GM12878 (cell line): Measurements from ENCODE around the gene PRMT3. TPM values are rescaled to one million over a fixed set of nuclear protein-coding genes. Genes with fewer than 3 reads are reported as not detected.

Experiments
- ATAC-seq: fragments of 200-7000 bp; cut with Tn5 transposase; 3 replicates; pipeline ENCODE4 v1.9.1; 2020; ENCODE audit warnings: mild to moderate bottlenecking, moderate library complexity
- BruUV-seq: library from RNA; stranded (reverse); fragments of 400-500 nt; replicated peaks from 2 replicates; lab custom pipeline; 2021; lab: Mats Ljungman, UMichigan
- CTCF ChIA-PET: fragments of 300-600 bp; sonication (Branson Sonifier 250); formaldehyde crosslinking; extraction: SDS; loops from one replicate; lab custom pipeline; 2021; ENCODE audit warnings: inconsistent platforms; lab: Yijun Ruan, JAX
- POLR2A ChIA-PET: fragments of 350-600 bp; formaldehyde crosslinking; extraction: SDS; loops from one replicate; lab custom pipeline; 2021; ENCODE audit warnings: inconsistent platforms; lab: Charles Lee
- RAD21 ChIA-PET: fragments of 300-600 bp; sonication (Branson Sonifier 250); formaldehyde crosslinking; loops from one replicate; lab custom pipeline; 2023; ENCODE audit warnings: antibody characterized with exemption; ENCODE audit not compliant: unreplicated experiment; lab: Charles Lee
- SMC1A ChIA-PET: fragments of 300-600 bp; sonication (Branson Sonifier 250); formaldehyde crosslinking; loops from one replicate; lab custom pipeline; 2023; ENCODE audit not compliant: unreplicated experiment, uncharacterized antibody; lab: Charles Lee
- DNase-seq: peaks from one replicate; pipeline ENCODE4 v3.0.0-alpha.2; 2011; ENCODE audit warnings: low read depth, low spot score
- FAIRE-seq: peaks from 3 replicates; lab custom pipeline; 2011; peaks lifted over from hg19 to GRCh38; lab: Jason Lieb, UNC
- H2AFZ ChIP-seq: 2 replicates; pipeline ENCODE4 v1.6.0; 2011; ENCODE audit warnings: low read depth, low read length, control low read depth; ENCODE audit not compliant: control insufficient read depth
- H3K27ac ChIP-seq: 2 replicates; pipeline ENCODE4 v1.5.1; 2011; ENCODE audit warnings: control low read depth; ENCODE audit not compliant: control insufficient read depth, insufficient read depth
- H3K27me3 ChIP-seq, 2 experiments: replicated peaks in 1 of 2; 2 replicates each; pipeline versions ENCODE4 v1.6.0 to v1.6.1; 2011; ENCODE audit warnings: low read length in 1 of 2; ENCODE audit not compliant: control insufficient read depth in 2 of 2, insufficient read depth in 2 of 2
- H3K36me3 ChIP-seq, 2 experiments: 2 replicates each; pipeline ENCODE4 v1.5.1; 2011; ENCODE audit warnings: low read length in 1 of 2; ENCODE audit not compliant: control insufficient read depth in 2 of 2, insufficient read depth in 2 of 2
- H3K4me1 ChIP-seq: 2 replicates; pipeline ENCODE4 v1.6.1; 2011; ENCODE audit warnings: mild to moderate bottlenecking, low read length, moderate library complexity, mixed read lengths; ENCODE audit not compliant: control insufficient read depth, insufficient read depth
- H3K4me2 ChIP-seq: 2 replicates; pipeline ENCODE4 v1.6.0; 2011; ENCODE audit warnings: control low read depth; ENCODE audit not compliant: control insufficient read depth, insufficient read depth
- H3K4me3 ChIP-seq: fragments of 200-600 bp; sonication (generic); 2 replicates; pipeline ENCODE4 v1.5.1; 2016
- H3K79me2 ChIP-seq: 2 replicates; pipeline ENCODE4 v1.6.0; 2011; ENCODE audit warnings: low read length; ENCODE audit not compliant: control insufficient read depth, insufficient read depth
- H3K9ac ChIP-seq: 2 replicates; pipeline ENCODE4 v1.8.0; 2011; ENCODE audit warnings: low read length, control low read depth, mixed read lengths; ENCODE audit not compliant: control insufficient read depth, insufficient read depth
- H3K9me3 ChIP-seq: replicated peaks from 3 replicates; pipeline ENCODE4 v1.5.1; 2011; ENCODE audit warnings: mild to moderate bottlenecking, low read length; ENCODE audit not compliant: control insufficient read depth, insufficient read depth
- H4K20me1 ChIP-seq: 2 replicates; pipeline ENCODE4 v1.6.0; 2011; ENCODE audit not compliant: control insufficient read depth, insufficient read depth
- ASH2L ChIP-seq: fragments of 300-600, 200-600 bp; sonication (generic); IDR thresholded peaks from 2 replicates; pipeline ENCODE4 v1.6.1; 2017; ENCODE audit warnings: low read depth, mild to moderate bottlenecking, borderline replicate concordance
- ATF2 ChIP-seq: IDR thresholded peaks from 2 replicates; pipeline ENCODE4 v1.6.1; 2012; ENCODE audit warnings: low read length, inconsistent platforms
- BHLHE40 ChIP-seq, 2 experiments: fragments of 450-650 bp in 1 of 2; IDR thresholded peaks; 2 replicates each; pipeline ENCODE4 v1.6.1; 2011 to 2017; ENCODE audit warnings: low read depth in 2 of 2, borderline replicate concordance in 1 of 2, improper control_type of control experiment in 1 of 2, low read length in 1 of 2, mild to moderate bottlenecking in 1 of 2
- CBX5 ChIP-seq: sonication (generic); IDR thresholded peaks from 2 replicates; pipeline ENCODE4 v1.6.1; 2016; ENCODE audit warnings: low read depth, moderate library complexity, mild to moderate bottlenecking, inconsistent platforms
- CREB1 ChIP-seq: IDR thresholded peaks from 2 replicates; pipeline ENCODE4 v1.6.1; 2012; ENCODE audit warnings: low read depth, mild to moderate bottlenecking, inconsistent platforms
- IRF4 ChIP-seq: IDR thresholded peaks from 2 replicates; pipeline ENCODE4 v1.6.1; 2011; ENCODE audit warnings: low read depth, low read length
- JUNB ChIP-seq: IDR thresholded peaks from 2 replicates; pipeline ENCODE4 v1.6.1; 2016; ENCODE audit warnings: antibody characterized with exemption, mild to moderate bottlenecking
- JUND ChIP-seq: IDR thresholded peaks from 2 replicates; pipeline ENCODE4 v1.6.1; 2012; ENCODE audit warnings: low read depth, mild to moderate bottlenecking, low read length, improper control_type of control experiment, moderate library complexity
- NR2C2 ChIP-seq: IDR thresholded peaks from 2 replicates; pipeline ENCODE4 v1.6.1; 2011; ENCODE audit warnings: borderline replicate concordance, low read depth; ENCODE audit not compliant: control insufficient read depth, insufficient read length
- POU2F2 ChIP-seq: IDR thresholded peaks from 3 replicates; pipeline ENCODE4 v1.6.1; 2011; ENCODE audit warnings: low read depth, mild to moderate bottlenecking, low read length, borderline replicate concordance
- SREBF2 ChIP-seq: IDR thresholded peaks from 2 replicates; pipeline ENCODE4 v1.6.1; 2012; ENCODE audit warnings: mild to moderate bottlenecking, low read length
- TARDBP ChIP-seq: IDR thresholded peaks from 2 replicates; pipeline ENCODE4 v1.6.1; 2016; ENCODE audit warnings: borderline replicate concordance
- WGBS: methylation state at CpG from one replicate; pipeline ENCODE4 v1.1.6; 2016; ENCODE audit warnings: low lambda C conversion rate; ENCODE audit not compliant: insufficient replicate concordance, insufficient coverage; ENCODE audit errors: missing lambda C conversion rate; 5-methylcytosine and 5-hydroxymethylcytosine counted together
- in situ Hi-C: fragments of 300-500 bp; cut with MboI; formaldehyde crosslinking; loops from 9 replicates; pipeline ENCODE4 v1.14.3; 2018; ENCODE audit warnings: mixed read lengths
- intact Hi-C: fragments of 100-400 bp; cut with micrococcal nuclease; formaldehyde crosslinking; loops from one replicate; pipeline ENCODE4 v1.14.2; 2022; ENCODE audit not compliant: unreplicated experiment
- polyA plus RNA-seq, 11 experiments: library from polyadenylated mRNA; depleted of rRNA in 4 of 11; unstranded in 6 of 11; stranded (reverse) in 5 of 11; fragments of >200 nt; fragmentation: Nextera tagmentation in 4 of 11; fragmentation: Illumina TruSeq in 1 of 11; extraction: Ambion mirVana in 4 of 11; extraction: Trizol in 1 of 11; gene quantifications; 1 replicate in 1 of 11; 2 replicates in 10 of 11; pipeline versions ENCODE4 v1.2.1 to v1.2.3, GENCODE V29; 2011 to 2016; ENCODE audit warnings: inconsistent platforms in 2 of 11, missing spikeins in 2 of 11, low read depth in 1 of 11
- total RNA-seq, 4 experiments: library from RNA; depleted of rRNA in 3 of 4; stranded (reverse); fragments of >200 nt in 3 of 4; fragmentation: Illumina TruSeq in 1 of 4; extraction: Trizol in 1 of 4; gene quantifications; 2 replicates each; pipeline versions ENCODE4 v1.2.1 to v1.2.3, GENCODE V29; 2013 to 2021
- TF ChIP-seq, protein P1 (sequence below): fragments of 450-650 bp; IDR thresholded peaks from 2 replicates; pipeline ENCODE4 v1.6.1; 2017; ENCODE audit warnings: antibody characterized with exemption, mild to moderate bottlenecking, moderate library complexity

Gene PRMT3
- total and polyA plus RNA-seq, 10 of the 15 experiments (the other 5 are each of a cell fraction or from before 2014, with no cell fraction given), result 13.9 to 52.1 (median 27.7) TPM

DNA sequence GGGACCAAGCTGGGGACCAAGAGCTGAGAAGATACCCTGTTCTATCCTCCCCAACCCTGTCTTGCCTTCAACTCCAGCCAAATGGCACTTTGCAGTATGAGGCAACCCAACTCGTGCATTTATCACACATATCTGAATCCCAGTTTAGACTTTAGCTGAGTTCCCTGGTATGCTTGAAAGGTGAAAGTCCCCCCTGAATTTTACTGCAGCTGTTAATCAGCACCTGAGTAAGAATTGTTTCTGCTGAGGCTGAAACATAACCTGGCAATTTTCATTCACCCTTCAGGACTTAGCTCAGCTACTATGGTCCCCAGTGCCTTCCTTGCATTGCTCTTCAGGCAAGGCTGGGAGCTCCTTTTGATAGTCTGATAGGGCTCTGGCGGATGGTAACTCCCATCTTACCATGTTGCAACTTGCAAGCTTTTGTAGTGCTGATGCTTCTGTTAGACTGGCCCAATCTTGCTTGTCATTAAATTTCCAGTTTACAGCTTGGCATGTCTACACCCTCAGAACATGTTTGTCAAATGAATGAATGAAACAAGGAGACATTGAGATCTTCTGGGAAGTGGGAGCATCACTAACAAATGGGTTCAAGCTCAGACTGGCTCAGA lies 147.9 kb downstream of the PRMT3 start:
- TF ChIP-seq BHLHE40 (IDR thresholded peaks at IDR 0.05; ENCODE audit: borderline replicate concordance in 1 of 2, low read depth in 2 of 2, low read length in 1 of 2) (no peak), ATF2 (no peak)
- no peak for DNase-seq
- Histone ChIP-seq H3K27me3 (no peaks in the 10 kb centered on the region; a peak in 1 of 4 replicates), H3K9ac (no peak overlapping the region), H3K79me2 (no peaks in the 10 kb centered on the region), H3K4me1 (peaks cover 3% of the 10 kb centered on the region), H4K20me1 (no peaks in the 10 kb centered on the region), H3K27ac (no peak overlapping the region), H3K4me2 (no peak overlapping the region), H3K9me3 (no peaks in the 10 kb centered on the region; the same call in 2 of the 3 replicates), H2AFZ (no peak overlapping the region), H3K36me3 (no peaks in the 10 kb centered on the region), H3K4me3 (no peak overlapping the region)
- POLR2A ChIA-PET, result no interaction called here
- ATAC-seq, result no peak
- no peak for FAIRE-seq
- no TSS peak for BruUV-seq
- WGBS, result 19% methylated on average over 2 of the region's 2 CpGs
- intact Hi-C loops, result no loop called here
- CTCF ChIA-PET, result interaction anchor here (1.1 kb wide), 1 partner anchor 138 kb away, joined by 3 read pairs; no protein-coding TSS in a partner anchor
- RAD21 ChIA-PET, result no interaction called here
- SMC1A ChIA-PET, result interaction anchor here (1.1 kb wide), 1 partner anchor 29 kb away, joined by 3 read pairs; no protein-coding TSS in a partner anchor
- in situ Hi-C loops, result no loop called here

DNA sequence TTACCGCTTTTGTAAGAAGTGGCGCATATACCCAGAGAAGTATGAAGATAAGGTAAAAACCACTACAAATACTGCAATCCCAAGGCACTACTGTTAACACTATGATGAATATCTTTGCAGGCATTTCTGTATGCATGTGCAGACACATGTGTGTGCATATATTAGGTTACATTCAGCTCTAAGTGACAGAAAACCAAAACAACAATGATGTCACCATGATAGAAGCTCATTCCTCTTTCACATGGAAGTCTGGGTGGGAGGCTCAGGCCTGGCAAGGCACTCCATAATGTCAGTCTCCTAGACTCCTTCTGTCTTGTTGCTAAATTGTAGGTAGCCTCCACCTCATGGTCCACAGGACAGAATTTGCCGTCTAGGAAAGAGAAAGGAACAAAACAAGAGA lies 148.8 kb downstream of the PRMT3 start:
- Histone ChIP-seq H3K9ac (no peak overlapping the region), H3K4me2 (no peak overlapping the region), H3K9me3 (no peaks in the 10 kb centered on the region; the same call in 2 of the 3 replicates), H3K4me1 (no peaks in the 10 kb centered on the region), H3K27me3 (no peaks in the 10 kb centered on the region; a peak in 1 of 4 replicates), H3K79me2 (no peaks in the 10 kb centered on the region), H3K36me3 (no peaks in the 10 kb centered on the region), H3K27ac (no peak overlapping the region), H2AFZ (no peak overlapping the region), H3K4me3 (no peak overlapping the region), H4K20me1 (no peaks in the 10 kb centered on the region)
- POLR2A ChIA-PET, result no interaction called here
- in situ Hi-C loops (no loop called here), intact Hi-C loops (no loop called here)
- RAD21 ChIA-PET, result no interaction called here
- ATAC-seq, result no peak
- no TSS peak for BruUV-seq
- DNase-seq, result no peak
- SMC1A ChIA-PET, result interaction anchor here (1.6 kb wide), 1 partner anchor 16 kb away, joined by 4 read pairs; no protein-coding TSS in a partner anchor
- FAIRE-seq, result no peak
- whole genome bisulfite sequencing, result 72% methylated on average over 3 of the region's 3 CpGs
- CTCF ChIA-PET, result no interaction called here
- TF ChIP-seq TARDBP, result no peak
- TF ChIP-seq JUND, result no peak
- no peak for TF ChIP-seq NR2C2
- no peak for TF ChIP-seq ASH2L
- TF ChIP-seq CREB1, result no peak
- TF ChIP-seq, protein P1, sequence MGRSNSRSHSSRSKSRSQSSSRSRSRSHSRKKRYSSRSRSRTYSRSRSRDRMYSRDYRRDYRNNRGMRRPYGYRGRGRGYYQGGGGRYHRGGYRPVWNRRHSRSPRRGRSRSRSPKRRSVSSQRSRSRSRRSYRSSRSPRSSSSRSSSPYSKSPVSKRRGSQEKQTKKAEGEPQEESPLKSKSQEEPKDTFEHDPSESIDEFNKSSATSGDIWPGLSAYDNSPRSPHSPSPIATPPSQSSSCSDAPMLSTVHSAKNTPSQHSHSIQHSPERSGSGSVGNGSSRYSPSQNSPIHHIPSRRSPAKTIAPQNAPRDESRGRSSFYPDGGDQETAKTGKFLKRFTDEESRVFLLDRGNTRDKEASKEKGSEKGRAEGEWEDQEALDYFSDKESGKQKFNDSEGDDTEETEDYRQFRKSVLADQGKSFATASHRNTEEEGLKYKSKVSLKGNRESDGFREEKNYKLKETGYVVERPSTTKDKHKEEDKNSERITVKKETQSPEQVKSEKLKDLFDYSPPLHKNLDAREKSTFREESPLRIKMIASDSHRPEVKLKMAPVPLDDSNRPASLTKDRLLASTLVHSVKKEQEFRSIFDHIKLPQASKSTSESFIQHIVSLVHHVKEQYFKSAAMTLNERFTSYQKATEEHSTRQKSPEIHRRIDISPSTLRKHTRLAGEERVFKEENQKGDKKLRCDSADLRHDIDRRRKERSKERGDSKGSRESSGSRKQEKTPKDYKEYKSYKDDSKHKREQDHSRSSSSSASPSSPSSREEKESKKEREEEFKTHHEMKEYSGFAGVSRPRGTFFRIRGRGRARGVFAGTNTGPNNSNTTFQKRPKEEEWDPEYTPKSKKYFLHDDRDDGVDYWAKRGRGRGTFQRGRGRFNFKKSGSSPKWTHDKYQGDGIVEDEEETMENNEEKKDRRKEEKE, result no peak
- no peak for TF ChIP-seq IRF4
- TF ChIP-seq CBX5, result no peak
- TF ChIP-seq JUNB, result no peak
- TF ChIP-seq POU2F2, result no peak
- no peak for TF ChIP-seq SREBF2
